Measurements from ENCODE around the gene TARDBP.
A peak's percentile ranks its signal among the peaks of the same experiment; 100 is the strongest.

TARDBP gene

GRCh38 chr1:11012260-11013159 is at the start of gene TARDBP:
TARDBP (plus strand) TSS chr1:11012654; CDS start chr1:11013728, 1,074 bp downstream.
- DNase-seq (ENCODE audit: extremely low spot score), result peak; percentile 98
- CTCF ChIA-PET, result interaction anchor here (1.1 to 2.3 kb wide), 3 partner anchors 25 to 518 kb away, joined by 3 to 14 read pairs (median 5); no protein-coding TSS in a partner anchor
- TF ChIP-seq, protein P1, sequence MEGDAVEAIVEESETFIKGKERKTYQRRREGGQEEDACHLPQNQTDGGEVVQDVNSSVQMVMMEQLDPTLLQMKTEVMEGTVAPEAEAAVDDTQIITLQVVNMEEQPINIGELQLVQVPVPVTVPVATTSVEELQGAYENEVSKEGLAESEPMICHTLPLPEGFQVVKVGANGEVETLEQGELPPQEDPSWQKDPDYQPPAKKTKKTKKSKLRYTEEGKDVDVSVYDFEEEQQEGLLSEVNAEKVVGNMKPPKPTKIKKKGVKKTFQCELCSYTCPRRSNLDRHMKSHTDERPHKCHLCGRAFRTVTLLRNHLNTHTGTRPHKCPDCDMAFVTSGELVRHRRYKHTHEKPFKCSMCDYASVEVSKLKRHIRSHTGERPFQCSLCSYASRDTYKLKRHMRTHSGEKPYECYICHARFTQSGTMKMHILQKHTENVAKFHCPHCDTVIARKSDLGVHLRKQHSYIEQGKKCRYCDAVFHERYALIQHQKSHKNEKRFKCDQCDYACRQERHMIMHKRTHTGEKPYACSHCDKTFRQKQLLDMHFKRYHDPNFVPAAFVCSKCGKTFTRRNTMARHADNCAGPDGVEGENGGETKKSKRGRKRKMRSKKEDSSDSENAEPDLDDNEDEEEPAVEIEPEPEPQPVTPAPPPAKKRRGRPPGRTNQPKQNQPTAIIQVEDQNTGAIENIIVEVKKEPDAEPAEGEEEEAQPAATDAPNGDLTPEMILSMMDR (IDR thresholded peaks at IDR 0.05; ENCODE audit: control extremely low read depth, extremely low read depth, low read depth, missing control alignments), result no peak
- POLR2A ChIA-PET, result no interaction called here

DNA sequence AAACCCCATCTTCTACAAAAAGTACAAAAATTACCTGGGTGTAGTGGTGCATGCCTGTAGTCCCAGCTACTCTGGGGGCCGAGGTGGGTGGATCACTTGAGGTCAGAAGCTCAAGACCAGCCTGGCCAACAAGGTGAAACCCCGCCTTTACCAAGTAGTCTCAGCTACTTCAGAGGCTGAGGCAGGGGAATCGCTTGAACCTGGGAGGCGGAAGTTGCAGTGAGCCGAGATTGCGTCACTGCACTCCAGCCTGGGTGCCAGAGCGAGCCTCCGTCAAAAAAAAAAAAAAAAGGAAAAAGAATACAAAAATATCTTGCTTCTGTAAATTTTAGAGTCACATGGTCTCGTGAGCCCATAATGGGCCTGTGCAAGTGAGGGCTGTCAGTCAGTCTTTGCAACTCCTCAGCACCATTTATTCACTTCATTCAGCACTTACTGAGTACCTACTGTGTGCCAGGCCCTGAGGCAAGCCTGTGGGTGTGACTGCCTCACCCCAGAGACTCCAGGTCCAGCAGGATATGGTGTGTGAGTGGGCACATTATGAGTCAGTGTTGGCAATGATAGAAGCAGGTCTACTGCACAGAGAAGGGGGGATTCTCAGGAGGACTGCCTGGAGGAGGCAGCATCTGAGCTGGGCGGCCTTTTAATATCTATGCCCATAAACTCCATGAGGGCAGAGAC is 46.8 kb upstream of the TARDBP start:
- ChIA-PET CTCF (interaction anchor here (1.0 to 2.3 kb wide), 7 partner anchors 8 to 72 kb away, joined by 3 to 6 read pairs (median 4); partner anchors contain the start of gene TARDBP), POLR2A (interaction anchor here (1.0 kb wide), 1 partner anchor 942 kb away, joined by 3 read pairs; no protein-coding TSS in a partner anchor)
- TF ChIP-seq, protein P1 (IDR thresholded peaks at IDR 0.05; ENCODE audit: control extremely low read depth, extremely low read depth, low read depth, missing control alignments), result no peak
- no peak for DNase-seq (ENCODE audit: extremely low spot score)

- POLR2A ChIA-PET, result no interaction called here
- CTCF ChIA-PET, result interaction anchor here (1.3 to 2.3 kb wide), 3 partner anchors 25 to 460 kb away, joined by 3 to 6 read pairs (median 6); no protein-coding TSS in a partner anchor
- no peak for DNase-seq (ENCODE audit: extremely low spot score)
- TF ChIP-seq, protein P1 (IDR thresholded peaks at IDR 0.05; ENCODE audit: control extremely low read depth, extremely low read depth, low read depth, missing control alignments), result no peak
Observed at GRCh38 chr1:10967090-10967489, 45.4 kb upstream of the TARDBP start.

DNA sequence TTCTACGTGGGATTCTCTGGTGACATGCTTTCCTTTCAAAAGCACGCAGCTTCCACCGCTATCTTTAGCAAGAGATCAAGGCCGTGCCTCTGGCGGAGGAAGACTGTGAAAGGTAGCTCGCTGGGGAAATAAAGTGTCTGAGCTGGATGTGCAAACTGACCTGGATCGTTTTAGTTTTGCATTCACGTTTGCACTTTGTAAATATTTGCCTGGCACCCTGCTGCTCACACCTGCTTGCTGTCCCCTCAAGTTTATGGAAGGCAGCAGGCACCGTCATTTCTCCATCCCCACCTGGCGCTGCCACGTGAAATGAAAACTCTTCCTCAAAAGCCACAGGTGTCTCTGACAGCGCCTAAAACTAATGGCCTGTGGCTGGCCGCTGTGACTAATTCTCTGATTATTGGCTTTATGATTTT is 44.0 kb upstream of the TARDBP start:
- TF ChIP-seq, protein P1 (IDR thresholded peaks at IDR 0.05; ENCODE audit: control extremely low read depth, extremely low read depth, low read depth, missing control alignments), result no peak
- DNase-seq (ENCODE audit: extremely low spot score), result no peak
- ChIA-PET POLR2A (no interaction called here), CTCF (interaction anchor here (0.7 to 2.3 kb wide), 7 partner anchors 8 to 751 kb away, joined by 3 to 6 read pairs (median 4); no protein-coding TSS in a partner anchor)

DNA sequence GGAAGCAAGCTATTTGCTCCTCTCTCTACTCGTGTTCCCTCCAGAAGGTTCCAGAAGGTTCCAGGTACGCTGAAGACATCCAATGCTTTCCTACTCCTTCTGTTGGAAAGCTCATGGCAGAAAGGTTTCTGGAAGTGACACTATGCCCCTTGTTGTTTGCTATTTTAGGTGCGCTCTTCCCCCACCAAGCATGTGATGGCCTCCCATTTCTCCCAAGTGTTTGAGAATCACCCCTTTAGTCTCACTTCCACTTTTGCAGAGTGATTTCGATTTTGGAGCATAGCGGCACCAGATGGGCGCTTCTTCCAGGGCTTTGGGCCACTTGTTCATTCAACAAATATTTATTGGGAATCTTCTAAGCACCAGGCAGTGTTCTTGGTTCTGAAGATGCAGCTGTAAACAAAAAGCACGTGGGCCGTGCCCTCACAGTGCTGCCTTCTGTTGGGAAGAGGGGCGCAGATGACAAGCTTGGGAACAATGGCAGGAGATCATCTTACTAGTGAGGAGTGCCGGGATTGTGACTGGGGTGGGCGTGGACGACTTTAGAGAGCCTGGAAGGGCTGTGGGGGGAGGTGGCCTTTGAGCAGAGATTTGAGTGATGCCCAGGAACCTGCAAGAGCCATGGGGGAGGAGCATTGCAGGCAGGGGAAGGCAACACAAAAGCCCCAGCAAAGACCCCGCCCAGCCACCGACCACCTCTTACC is 43.0 kb upstream of the TARDBP start:
- ChIA-PET POLR2A (no interaction called here), CTCF (interaction anchor here (1.0 to 1.2 kb wide), 2 partner anchors 11 to 16 kb away, joined by 3 to 4 read pairs; no protein-coding TSS in a partner anchor)
- TF ChIP-seq, protein P1 (IDR thresholded peaks at IDR 0.05; ENCODE audit: control extremely low read depth, extremely low read depth, low read depth, missing control alignments), result no peak
- DNase-seq (ENCODE audit: extremely low spot score), result no peak

- TF ChIP-seq, protein P1 (IDR thresholded peaks at IDR 0.05; ENCODE audit: control extremely low read depth, extremely low read depth, low read depth, missing control alignments), result no peak
- CTCF ChIA-PET, result no interaction called here
- POLR2A ChIA-PET, result no interaction called here
- DNase-seq (ENCODE audit: extremely low spot score), result no peak
Observed at GRCh38 chr1:10969971-10970332, 42.5 kb upstream of the TARDBP start.

Measured in GM10248 (cell line).